RPMI8226 (cell line): ENCODE measurements around the gene PARVA.

Experiments used
- DNase-seq: peaks from one replicate; pipeline ENCODE4 v3.0.0-alpha.2; 2015

The PARVA gene

GRCh38 chr11:12565406-12565805, 188.0 kb downstream of the PARVA start:
- no peak for DNase-seq

GRCh38 chr11:12567746-12568460, 190.5 kb downstream of the PARVA start:
- DNase-seq: no peak

- DNase-seq: no peak
Measured at GRCh38 chr11:12569499-12570425, 192.4 kb downstream of the PARVA start.

- no peak for DNase-seq
Measured at GRCh38 chr11:12573707-12574485, 196.5 kb downstream of the PARVA start.

GRCh38 chr11:12577725-12578644, 200.6 kb downstream of the PARVA start:
- DNase-seq: no peak

GRCh38 chr11:12581416-12581815, 204.0 kb downstream of the PARVA start:
- no peak for DNase-seq

GRCh38 chr11:12581923-12582322, 204.6 kb downstream of the PARVA start:
- no peak for DNase-seq
